GM19099 (cell line): ENCODE results near the gene UBAC2.

Experiments used
- POLR2A ChIP-seq: IDR thresholded peaks from 3 replicates; pipeline ENCODE4 v1.6.1; 2011; ENCODE audit warnings: low read depth; ENCODE audit not compliant: insufficient read length; ENCODE audit errors: extremely low read depth

UBAC2 gene

GRCh38 chr13:99199541-99200431 lies 868 bp upstream of the UBAC2 start:
- no peak for TF ChIP-seq POLR2A

- no peak for TF ChIP-seq POLR2A
These were observed 3.2 kb downstream of the UBAC2 start for GRCh38 chr13:99203601-99204579.

DNA sequence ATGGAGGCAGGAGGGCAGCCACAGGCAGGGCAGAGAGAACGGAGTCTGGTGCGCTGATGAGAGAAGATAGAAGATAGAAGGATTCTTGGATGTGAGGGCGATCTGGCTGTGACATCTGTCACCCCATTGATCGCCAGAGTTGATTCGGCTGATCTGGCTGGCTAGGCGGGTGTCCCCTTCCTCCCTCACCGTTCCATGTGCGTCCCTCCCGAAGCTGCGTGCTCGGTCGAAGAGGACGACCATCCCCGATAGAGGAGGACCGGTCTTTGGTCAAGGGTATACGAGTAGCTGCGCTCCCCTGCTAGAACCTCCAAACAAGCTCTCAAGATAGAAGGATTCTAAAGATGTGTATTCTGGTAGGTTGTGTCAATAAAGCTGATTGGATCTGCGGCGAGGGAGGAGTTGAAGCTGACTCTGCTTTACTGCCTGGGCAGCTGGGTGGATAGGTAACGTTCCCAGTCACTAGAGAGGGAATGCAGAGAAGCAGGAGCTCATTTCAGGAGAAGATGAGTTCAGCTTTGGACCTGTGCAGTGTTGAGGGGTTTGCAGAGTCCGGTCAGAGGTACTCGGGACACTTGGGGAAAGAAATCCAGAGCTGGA lies 5.1 kb downstream of the UBAC2 start:
- no peak for TF ChIP-seq POLR2A

- no peak for TF ChIP-seq POLR2A
These were observed 5.6 kb downstream of the UBAC2 start for GRCh38 chr13:99206226-99206625.

GRCh38 chr13:99206873-99207272 lies 6.2 kb downstream of the UBAC2 start:
- no peak for TF ChIP-seq POLR2A

GRCh38 chr13:99207511-99207910 lies 6.9 kb downstream of the UBAC2 start:
- TF ChIP-seq POLR2A: no peak

DNA sequence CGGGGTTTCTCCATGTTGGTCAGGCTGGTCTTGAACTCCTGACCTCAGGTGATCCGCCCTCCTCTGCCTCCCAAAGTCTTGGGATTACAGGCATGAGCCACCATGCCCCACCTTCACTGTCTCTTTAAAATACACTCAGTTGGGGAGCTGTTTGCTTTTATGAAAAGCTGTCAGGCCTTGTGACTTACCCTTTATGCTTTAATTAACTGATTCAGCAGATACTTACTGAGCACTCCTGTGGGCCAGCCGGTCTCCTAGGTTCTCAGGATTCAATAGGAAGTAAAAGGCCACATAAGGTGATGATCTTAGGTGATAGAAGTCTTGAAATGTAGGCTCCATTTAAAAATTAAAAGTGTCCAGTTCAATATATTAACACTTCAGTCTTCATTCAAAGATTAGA lies 7.5 kb downstream of the UBAC2 start:
- no peak for TF ChIP-seq POLR2A

DNA sequence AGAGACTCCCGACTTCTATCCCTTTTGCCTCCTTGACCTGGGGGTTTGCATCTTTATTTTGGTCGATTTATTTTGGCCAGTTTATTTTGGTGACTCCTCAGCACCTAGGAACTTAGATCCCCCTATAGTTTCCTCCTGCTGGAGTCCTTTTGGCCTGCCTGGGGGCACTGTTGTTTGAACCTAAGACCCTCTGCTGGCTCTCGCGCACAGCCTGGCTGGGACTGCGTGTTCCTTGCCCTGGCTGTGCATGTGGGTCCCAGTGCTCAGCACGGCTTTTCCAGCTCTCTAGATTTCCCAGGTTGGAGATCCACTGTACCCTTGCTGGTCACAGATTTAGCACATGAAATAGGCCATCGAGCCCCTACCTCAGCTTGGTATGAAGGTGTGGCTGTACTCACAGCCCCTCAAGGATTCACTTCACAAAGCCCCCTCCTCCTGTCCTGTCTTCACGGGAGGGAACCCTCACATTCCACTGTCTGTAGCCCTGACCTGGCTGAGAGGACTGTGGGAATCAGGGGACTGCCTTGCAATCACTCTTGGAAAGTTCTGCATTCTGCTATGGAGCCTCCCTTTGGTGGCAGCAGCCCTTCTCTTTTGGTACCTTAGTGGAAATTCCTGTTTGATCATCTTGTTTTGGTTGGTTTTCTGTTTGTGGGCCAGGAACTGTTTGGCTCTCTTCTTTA lies 8.3 kb downstream of the UBAC2 start:
- no peak for TF ChIP-seq POLR2A

DNA sequence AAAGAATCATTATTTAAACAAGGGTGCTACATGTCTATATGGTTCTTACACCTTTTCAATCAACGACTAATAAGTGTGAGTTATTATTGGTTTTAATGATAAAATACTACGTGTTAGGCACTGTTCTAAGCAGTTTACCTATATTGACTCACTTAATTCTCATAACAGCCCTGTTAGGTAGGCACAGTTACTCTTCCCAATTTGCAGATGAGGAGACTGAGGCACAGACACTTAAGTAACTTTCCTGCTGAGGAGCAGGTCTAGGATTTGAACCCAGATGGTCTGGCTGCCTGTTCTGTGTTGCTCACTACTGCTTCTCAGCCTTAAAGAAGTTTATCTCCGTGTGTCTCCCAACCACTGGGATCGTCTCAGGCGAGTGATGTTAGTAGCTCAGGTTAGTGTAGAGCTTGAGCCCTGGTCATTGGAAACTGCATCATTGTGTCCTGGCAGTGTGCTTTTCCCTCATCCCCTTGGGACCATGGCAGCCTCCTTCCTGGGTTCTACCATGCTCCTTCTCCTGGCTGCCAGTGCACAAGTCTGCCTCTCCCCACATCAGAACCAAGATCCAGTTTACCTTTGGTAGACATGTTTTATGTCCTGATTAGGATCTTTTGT lies 10.9 kb downstream of the UBAC2 start:
- TF ChIP-seq POLR2A: no peak

GRCh38 chr13:99214232-99214631 lies 13.6 kb downstream of the UBAC2 start:
- no peak for TF ChIP-seq POLR2A

- no peak for TF ChIP-seq POLR2A
These were observed 14.1 kb downstream of the UBAC2 start for GRCh38 chr13:99214731-99215130.

DNA sequence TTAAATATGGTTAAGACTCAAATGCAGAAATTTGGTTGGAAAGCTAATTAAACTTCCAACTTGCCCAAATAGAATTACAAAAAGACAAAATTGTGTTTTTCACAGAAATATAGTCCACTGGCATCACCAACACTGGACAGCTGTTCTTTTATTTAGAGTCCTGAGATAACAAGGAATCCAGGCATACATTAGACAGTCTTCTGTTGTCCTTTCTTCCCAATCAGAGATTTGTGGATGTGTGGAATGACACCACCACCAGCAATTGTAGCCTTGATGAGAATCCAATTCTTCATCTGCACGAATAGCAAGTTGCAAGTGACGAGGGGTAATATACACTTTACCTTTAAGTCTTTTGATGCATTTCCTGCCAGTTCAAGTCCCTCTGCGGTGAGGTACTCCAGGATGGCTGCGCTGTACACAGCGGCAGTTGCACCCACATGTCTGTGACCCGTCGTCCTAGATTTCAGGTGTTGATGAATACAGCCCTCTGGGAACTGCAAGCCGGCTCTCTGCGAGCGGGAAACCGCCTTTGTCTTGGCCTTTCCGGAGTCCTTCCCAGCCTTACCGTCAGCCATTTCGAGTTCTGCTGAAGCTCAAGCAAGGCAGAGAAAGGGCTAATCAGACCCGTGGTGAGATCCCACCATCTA lies 14.7 kb downstream of the UBAC2 start:
- TF ChIP-seq POLR2A: no peak

- no peak for TF ChIP-seq POLR2A
These were observed 16.9 kb downstream of the UBAC2 start for GRCh38 chr13:99217461-99218110.
